PC-3 (cell line): ENCODE measurements around the gene MPDZ.

ENCODE experiments used
- EZH2 ChIP-seq: fragments of 300-600 bp; sonication (generic); IDR thresholded peaks from one replicate; pipeline ENCODE4 v1.6.1; 2017; ENCODE audit warnings: antibody characterized with exemption, mild to moderate bottlenecking, low read length; ENCODE audit not compliant: unreplicated experiment
- EZH2phosphoT487 ChIP-seq: fragments of 300-600 bp; sonication (generic); IDR thresholded peaks from 2 replicates; pipeline ENCODE4 v1.6.1; 2018; ENCODE audit warnings: mild to moderate bottlenecking, antibody characterized with exemption, low read length, borderline replicate concordance
- TF ChIP-seq, protein P1 (sequence below): fragments of 300-600 bp; sonication (generic); conservative IDR thresholded peaks from 2 replicates; pipeline ENCODE4 v1.5.1; 2017; ENCODE audit warnings: antibody characterized with exemption, low read depth, mild to moderate bottlenecking, low read length

DNA sequence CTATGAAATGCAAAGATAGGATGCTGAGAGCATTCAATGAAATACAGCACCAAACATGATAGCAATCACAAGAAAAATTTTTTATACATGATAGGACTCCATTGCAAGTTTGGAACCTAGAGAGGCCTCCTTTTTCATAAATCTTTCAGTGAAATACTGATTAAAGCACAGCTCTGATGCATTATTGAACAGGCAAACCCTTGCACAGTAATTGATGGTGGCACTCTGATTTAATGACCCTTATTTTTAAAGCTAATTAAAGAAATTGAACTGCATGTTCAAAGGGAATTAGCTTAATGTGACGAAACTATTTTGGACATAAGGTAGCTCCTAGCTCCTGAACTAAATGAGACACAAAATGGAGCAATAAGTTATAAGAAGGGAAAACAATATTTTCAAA, 44.6 kb downstream of the MPDZ start:
- TF ChIP-seq, protein P1, sequence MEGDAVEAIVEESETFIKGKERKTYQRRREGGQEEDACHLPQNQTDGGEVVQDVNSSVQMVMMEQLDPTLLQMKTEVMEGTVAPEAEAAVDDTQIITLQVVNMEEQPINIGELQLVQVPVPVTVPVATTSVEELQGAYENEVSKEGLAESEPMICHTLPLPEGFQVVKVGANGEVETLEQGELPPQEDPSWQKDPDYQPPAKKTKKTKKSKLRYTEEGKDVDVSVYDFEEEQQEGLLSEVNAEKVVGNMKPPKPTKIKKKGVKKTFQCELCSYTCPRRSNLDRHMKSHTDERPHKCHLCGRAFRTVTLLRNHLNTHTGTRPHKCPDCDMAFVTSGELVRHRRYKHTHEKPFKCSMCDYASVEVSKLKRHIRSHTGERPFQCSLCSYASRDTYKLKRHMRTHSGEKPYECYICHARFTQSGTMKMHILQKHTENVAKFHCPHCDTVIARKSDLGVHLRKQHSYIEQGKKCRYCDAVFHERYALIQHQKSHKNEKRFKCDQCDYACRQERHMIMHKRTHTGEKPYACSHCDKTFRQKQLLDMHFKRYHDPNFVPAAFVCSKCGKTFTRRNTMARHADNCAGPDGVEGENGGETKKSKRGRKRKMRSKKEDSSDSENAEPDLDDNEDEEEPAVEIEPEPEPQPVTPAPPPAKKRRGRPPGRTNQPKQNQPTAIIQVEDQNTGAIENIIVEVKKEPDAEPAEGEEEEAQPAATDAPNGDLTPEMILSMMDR = no peak
- no peak for TF ChIP-seq EZH2
- TF ChIP-seq EZH2phosphoT487 = no peak
